GM19463 (cell line): ENCODE measurements around the gene FOXP2.
A peak's percentile ranks its signal among the peaks of the same experiment; 100 is the strongest.
"Not testable (repeated sequence)": the region's sequence is repeated elsewhere in the genome, so short reads cannot be mapped to it uniquely, and the experiment has no call there.

Source experiments
- ATAC-seq: cut with Tn5 transposase; IDR thresholded peaks from one replicate; pipeline ENCODE4 v1.9.1; 2021; ENCODE audit warnings: mild to moderate bottlenecking, moderate library complexity; ENCODE audit not compliant: unreplicated experiment

Gene FOXP2

DNA sequence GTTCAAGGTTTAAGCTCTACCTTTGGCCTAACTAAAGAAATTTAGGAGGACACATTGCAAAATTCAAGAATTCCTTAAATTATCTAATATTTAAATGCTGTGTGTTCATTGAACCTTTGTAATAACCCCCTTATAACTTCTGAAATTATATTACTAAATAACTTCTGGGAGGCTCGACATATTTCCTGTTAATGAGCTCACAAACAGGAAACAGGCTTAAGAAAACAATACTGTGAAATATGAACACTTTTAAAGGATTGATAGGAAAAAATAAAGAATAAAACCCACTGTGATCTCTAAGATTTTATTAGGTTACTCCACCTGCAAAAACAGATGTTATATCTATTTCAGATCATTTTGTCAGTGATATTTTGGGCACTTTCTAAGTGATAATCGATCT, 74.1 kb downstream of the FOXP2 start:
- no peak for ATAC-seq

DNA sequence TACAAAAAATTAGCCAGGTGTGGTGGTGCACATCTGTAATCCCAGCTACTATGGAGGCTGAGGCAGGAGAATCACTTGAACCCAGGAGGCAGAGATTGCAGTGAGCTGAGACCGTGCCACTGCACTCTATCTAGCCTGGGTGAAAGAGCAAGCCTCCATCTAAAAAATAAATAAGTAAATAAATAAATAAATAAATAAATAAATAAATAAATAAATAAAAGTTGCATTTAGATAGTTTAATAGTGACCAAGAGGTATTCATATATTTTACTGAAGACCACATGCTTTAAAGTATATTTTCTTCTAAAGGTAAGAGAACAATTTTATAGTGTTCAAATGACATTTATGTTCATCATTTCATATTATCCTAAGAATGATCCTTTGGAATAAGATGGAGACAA, 82.9 kb downstream of the FOXP2 start:
- ATAC-seq: not testable (repeated sequence)

DNA sequence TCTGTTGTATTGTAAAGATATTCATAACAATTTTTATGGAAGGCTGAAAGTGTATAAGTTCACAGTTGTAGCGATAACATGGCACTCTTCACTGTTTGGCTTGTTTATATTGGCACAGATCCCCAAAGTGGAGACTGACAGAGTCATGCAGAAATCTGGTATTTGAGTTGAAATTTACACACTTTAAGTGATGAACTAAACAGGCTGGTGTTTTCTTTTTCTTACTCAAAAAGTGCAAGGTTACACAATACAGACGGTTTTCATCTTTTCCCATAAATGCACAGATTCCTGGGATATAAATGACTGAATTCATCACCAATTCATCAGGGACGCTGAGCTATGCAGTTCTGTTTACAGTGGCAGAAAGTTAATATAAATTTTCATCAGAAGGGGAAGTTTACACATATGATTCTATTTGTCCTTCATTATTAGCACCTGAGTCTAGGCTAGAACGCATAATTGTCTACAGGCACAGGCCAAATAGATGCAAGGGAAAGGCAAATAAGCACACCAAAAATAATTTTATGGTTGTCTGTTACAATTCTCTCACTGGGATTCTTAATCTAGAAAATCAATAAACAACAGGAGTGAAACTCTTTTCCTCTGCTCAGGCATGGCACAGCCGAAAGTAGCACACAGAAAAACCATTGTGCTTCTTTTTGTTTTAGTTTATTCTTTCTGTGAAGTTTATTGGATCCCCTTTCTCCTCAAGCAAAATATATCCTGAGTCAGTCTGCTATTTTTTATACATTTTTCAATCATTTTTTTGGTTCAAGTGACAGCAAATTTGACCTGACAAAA, 88.0 kb downstream of the FOXP2 start:
- ATAC-seq: no peak

DNA sequence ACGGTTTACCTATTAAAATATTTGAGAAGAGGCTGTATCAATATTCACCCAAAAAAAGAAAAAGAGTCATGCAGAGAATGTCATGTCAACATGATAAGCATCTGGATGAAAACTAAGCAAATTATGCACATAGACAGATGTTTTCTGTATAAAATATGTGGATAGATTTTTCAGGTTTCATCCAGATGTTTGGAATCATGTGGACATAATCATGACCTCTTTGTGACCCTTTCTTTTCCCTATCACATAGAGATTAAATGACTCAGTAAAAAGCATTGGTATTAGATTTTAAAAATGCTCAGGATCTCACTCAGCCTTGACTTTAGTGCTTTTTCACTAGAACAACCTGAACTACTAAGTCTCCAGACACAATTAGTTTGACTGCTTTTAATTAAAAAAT, 90.0 kb downstream of the FOXP2 start:
- no peak for ATAC-seq

DNA sequence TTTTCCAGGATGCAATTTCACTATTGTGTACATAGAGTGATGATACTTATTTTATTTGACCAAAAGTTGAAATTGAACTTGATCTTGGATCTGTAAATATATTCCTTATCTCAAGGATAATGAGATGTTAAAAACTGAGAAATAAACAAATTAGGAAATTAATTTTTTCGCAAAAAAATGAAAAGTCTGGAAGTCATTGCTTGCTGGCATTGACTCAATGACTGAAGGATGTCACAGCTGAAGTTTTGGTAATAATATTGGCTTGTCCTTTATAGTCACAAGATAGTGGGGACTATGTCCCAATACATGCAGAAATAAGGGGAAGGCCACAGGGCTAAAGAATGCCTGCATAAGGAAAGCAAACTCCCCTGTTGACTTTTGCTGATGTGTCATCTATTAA, 92.8 kb downstream of the FOXP2 start:
- no peak for ATAC-seq

DNA sequence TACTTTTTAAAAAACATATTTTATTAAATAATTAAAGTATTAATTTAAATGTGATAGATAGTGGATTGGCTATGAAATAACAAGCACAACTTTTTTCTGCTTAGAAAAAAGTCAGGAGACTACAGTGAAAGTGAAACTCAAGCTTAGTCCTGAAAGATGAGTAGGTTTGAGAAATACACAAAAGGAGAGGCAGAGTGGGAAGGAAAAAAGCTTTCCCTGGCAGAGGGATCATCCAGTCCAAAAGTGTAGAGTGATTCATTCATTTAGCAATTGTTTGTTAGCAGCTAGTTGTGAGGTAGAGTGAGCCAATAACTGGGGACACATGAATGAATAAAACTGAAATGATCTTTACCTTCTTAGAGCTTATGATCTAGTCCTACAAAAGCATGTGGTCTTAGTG, 93.5 kb downstream of the FOXP2 start:
- ATAC-seq: no peak

DNA sequence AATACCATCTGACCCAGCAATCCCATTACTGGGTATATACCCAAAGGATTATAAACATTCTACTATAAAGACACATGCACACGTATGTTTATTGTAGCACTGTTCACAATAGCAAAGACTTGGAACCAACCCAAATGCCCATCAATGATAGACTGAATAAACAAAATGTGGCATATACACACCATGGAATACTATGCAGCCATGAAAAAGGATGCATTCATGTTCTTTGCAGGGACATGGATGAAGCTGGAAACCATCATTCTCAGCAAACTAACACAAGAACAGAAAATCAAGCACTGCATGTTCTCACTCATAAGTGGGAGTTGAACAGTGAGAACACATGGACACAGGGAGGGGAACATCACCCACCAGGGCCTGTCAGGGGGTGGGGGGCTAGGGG, 96.2 kb downstream of the FOXP2 start:
- not testable (repeated sequence) for ATAC-seq

DNA sequence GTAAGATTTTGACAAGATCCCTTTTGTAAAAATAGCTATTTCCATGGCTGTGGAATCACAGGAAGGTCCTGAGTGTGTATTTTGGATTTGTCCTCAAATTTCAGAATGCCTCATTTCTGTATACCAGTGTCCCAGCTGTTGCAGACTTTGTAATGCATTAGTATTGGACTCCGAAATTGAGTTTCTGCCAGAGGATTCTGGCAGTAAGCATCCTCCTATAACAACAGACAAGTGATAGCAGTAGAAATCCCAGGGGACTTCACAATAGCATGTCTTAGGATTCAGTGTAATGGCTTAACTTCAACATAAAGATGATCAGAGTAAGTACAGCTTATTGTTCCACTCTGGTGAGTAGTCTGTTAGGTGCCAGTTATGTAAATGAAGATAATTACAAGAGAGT, 104.6 kb downstream of the FOXP2 start:
- no peak for ATAC-seq

DNA sequence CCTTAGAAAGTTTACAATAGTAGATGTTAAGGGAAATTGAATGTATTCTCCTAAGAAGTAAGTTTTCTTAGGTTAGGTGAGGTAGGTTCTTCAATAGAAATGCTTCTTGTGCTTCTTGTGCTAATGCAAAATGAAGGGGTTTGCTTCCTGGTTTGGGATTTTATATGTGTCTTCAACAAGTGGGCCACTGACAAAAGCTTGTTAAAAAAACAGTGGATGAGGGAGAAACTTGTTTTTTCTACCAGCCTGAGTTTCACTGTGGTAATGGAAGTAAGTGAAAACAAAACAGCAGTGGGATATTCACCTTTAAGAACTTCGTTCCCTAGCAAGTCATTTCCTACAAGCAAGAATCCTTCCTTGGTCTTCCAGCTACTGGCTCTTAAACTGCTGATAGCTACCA, 107.5 kb downstream of the FOXP2 start:
- no peak for ATAC-seq

DNA sequence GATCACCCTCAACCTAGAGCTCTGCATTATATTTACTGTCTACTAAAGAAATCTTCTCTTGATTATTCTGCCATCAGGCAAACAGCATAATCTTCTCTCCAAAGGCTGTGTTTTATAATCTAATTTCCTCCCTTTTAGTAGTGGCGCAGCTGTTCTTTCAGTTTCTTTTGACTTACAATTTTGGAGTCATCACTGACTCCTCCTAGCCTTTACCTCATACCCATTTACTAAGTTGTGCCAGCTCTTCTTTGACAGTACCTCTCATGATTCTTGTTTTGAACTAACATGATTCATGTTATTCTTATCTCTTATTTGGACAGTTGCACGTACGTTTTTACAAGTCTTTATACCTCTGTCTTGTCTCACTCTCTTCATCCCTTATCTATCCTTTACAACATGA, 113.0 kb downstream of the FOXP2 start:
- ATAC-seq: no peak

DNA sequence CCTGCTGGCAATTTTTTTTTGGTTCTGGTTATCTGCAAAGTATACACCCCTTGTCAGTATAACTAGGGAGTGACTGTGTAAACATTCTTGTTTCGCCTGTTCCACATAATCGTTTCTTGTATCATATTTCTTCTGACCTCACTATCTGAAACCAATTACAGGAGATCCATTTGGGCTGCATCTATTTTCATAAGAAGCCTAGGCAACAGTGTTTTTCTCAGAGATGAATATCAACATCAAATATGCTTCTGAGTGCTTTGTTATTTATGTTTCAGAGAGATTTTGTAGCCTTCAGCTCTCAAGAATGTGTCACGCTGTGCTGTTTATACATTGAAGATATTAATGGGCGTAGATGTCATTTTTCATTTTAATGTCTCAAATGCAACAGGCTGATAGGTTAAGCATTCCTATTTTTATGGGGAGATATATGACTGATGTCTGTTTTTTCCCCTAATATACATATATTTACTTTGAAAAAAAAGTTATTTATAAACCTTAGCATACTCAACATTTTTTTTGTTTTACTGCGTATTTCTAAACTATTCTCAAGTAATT, 115.5 kb downstream of the FOXP2 start:
- ATAC-seq: no peak

DNA sequence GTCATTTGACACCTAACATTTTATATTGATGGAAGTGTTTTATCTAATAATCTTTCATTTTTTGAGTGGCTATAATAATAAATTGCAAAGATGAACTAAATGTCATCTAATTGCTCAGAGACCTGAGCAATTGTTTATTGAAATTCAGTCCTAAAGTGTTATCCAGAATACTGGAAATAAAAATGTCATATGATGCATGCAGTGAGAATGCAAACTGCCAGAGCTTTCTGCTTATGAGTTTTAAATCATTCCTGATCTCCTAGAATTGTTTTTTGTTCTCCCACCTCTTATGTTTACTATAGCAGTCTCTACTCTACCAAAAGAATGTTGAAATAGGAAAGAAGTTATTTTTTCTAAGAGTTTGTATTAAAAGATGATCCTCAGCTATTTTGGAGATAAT, 116.7 kb downstream of the FOXP2 start:
- no peak for ATAC-seq

DNA sequence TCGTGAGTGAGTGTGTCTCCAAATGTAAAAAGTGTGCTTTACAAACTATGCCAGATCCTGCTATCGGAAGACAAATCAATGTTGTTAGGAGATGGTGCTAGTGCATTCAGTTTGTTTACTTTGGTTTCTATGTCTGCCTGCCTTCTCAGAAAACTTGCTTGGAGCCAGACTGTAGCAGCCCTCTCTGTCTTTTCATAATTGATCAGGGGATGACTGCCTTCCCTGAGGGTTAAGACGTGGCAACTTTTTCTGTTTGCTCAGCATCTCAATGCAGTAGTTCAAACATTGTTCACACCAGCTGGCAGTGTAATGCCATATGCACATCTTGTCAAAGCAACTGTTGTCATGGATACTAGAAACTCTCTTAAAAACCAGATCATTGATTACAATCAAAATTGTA, 118.5 kb downstream of the FOXP2 start:
- no peak for ATAC-seq

DNA sequence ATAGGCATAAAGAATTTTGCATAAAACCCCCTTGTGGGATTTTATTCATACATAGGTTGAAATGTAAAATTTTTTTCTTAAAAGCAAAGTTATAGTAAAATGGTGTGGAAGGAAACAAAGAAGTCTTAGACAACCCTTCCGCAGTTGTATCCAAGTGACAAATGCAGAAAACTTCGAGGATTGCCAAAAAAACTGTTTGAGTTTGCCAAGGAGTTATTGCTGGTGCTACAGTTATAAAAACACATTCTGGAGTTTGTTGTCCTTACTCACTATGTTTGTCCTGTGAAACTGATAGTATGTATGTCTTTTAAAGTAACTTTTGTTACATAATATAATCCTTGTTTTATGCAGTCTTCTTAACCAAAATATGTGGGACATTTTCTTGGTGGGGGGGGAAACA, 120.3 kb downstream of the FOXP2 start:
- no peak for ATAC-seq

DNA sequence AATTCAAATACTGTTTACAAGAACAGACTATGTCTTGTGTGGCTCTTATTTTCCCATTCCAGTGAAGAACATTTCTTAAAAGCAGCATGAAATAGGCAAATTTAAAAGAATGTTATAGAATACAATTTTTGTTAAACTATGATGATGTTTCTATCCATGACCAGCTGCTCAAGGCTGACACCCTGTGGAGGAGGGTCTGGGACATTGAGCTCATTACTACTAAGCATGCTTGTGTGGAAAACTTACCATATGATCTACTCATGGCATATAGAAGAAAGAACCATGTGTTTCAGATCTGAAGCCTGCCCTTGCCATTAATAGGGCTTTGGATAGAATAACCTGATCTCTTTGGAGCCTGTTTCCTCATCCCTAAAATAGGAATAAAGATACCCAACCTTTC, 125.0 kb downstream of the FOXP2 start:
- ATAC-seq: no peak

DNA sequence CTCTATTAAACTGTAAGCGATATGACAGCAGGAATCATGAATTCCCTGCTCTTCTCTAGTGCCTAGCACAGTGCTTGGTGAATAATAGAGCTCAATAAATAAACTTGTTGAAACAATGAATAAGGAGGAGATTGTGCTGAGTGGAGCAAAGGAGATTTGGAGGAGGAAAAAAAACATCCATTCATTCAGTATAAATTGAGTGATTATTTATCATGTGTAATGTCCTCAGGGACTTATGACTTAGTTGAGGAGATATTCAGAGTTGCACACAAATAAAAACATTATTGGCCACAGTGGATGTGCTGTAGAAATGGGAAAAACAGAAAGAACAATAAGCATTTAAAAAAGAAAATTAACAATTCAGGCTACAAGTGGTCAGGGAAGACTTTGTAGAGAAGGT, 125.7 kb downstream of the FOXP2 start:
- no peak for ATAC-seq

DNA sequence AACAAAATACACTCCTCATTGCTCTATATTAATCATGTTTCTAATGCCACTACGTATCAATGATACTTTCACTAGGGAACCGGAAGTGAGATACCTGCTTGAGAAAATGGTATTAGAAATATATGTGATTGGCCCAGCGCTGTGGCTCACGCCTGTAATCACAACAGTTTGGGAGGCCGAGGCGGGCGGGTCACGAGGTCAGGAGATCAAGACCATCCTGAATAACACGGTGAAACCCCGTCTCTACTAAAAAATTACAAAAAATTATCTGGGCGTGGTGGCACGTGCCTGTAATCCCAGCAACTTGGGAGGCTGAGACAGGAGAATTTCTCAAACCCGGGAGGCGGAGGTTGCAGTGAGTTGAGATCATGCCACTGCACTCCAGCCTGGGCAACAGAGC, 132.7 kb downstream of the FOXP2 start:
- not testable (repeated sequence) for ATAC-seq

DNA sequence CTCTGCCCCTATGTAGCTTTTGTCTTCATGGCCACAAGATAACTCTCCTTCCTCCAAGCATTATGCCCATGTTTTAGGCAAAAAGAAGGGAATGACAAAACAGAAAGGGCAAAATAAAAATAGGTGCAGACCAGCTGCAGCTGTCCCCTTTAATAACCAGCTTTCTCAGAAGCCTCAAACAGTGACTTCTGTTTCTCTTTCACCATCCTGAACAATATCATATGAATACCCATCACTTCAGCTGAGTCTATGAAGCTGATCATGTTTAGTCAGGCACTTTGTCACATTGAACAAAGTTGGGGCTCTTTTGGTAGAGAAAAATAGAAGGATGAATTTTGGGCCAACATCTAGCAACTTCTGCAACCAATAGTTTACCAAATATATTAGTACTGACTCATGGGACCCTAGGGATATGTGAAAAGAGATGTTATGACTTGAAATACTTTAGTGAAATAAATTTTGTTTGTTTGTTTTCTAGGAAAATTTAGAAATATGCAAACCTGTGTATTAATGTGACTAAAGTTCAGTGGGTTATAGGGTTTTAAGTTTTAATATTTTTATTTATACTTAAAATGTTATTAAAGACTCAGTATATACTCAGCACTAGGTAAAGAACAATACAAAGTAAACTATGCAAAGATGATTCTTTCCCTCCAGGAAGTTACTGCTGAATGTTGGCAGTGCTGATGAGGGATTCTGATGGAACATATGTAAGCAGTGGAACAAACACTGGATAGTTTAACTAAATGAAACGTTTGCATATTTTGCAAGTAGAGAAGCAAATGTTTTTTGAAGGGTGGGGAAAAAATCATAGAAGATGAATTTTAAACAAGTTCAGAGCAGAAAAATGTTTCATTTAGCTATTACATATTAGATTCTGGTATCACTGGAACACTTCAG, 133.7 kb downstream of the FOXP2 start:
- no peak for ATAC-seq

DNA sequence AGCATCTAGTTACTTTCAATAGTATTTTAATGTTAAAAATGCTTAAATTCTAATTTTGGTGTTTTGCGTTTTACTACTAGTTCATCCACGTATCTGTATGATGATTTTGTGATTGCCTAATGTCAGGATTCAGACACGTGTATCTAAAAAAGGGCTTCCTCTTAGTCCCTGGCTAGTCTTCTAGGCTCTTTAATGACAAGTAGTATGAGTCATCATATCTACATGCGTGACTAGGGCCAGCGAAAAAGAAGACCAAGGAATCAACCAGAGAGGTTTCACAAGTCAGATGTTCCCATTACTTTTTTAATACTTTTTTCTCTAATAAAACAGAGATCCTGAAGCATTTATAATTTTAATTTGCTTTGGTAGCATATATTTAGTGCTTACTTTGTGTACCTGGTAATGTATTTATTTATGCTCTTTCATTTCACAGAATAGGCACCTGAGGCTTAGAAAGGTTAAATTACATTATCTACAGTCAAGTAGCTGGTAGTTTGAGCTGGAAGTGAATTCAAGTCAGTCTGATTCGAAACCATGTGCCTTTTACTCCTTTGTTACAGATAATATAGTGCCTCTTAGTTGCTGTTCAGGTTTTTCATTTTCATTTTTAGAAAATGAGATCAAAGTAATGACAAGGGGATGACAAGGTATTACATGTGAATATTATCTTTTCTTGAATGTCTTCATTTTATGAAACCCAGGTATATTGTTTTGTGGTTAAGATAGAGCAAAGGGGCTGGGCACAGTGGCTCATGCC, 140.3 kb downstream of the FOXP2 start:
- peak; percentile 75 for ATAC-seq

DNA sequence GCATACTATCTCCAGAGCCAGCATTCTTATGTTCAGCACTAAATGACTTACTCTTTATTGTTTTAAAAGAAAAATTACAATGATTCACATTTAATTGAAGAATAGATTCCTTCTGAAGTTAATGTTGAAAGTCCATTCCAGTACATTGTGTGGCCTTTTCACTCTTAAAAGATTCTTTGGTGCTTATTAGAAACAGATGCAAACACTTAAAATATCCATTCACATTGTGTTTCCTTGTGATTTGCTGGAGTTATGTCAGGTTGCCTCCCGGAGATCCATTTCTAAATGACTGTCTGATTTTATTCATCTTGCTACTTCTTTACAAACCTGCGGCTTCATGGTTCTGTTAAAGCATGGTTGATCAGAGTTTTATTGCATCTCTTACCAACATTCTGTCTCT, 152.8 kb downstream of the FOXP2 start:
- ATAC-seq: no peak

DNA sequence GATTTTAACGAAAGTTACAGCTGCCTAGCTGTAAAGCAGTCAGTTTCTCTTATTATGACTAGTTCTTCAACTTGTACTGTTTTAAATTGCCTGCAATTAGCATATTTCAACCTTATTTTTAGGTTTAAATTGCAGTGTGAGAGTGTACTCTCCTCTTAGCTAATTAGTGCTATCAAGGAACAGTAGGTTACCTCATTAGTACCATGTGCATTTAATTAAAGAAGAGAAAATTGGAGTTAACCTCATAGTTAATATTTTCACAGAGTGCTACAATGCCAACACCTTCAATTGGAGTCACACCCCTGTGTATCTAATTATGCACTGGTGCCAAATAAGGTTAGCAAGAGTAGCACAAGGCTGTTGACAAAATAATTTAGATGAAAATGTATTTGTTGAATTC, 154.6 kb downstream of the FOXP2 start:
- no peak for ATAC-seq
